ENCODE measurements around the gene MRPL45.

The MRPL45 gene

GRCh38 chr17:38332735-38333134 lies 35.8 kb downstream of the MRPL45 start:
- no peak for TF ChIP-seq CTCF (IDR thresholded peaks at IDR 0.05; ENCODE audit: low read depth, low read length)
- H3K4me3 ChIP-seq (ENCODE audit: low read depth, low read length): no peak overlapping the region

GRCh38 chr17:38333635-38334295 lies 36.8 kb downstream of the MRPL45 start:
- peak; percentile 60 for TF ChIP-seq CTCF (IDR thresholded peaks at IDR 0.05; ENCODE audit: low read depth, low read length)
- H3K4me3 ChIP-seq (ENCODE audit: low read depth, low read length): no peak overlapping the region

GRCh38 chr17:38334480-38335364 lies 37.8 kb downstream of the MRPL45 start:
- H3K4me3 ChIP-seq (ENCODE audit: low read depth, low read length): no peak overlapping the region
- TF ChIP-seq CTCF (IDR thresholded peaks at IDR 0.05; ENCODE audit: low read depth, low read length): no peak

GRCh38 chr17:38336838-38337237 lies 39.9 kb downstream of the MRPL45 start:
- H3K4me3 ChIP-seq (ENCODE audit: low read depth, low read length): no peak overlapping the region
- no peak for TF ChIP-seq CTCF (IDR thresholded peaks at IDR 0.05; ENCODE audit: low read depth, low read length)

GRCh38 chr17:38338053-38338452 lies 41.1 kb downstream of the MRPL45 start:
- no peak overlapping the region for H3K4me3 ChIP-seq (ENCODE audit: low read depth, low read length)
- TF ChIP-seq CTCF (IDR thresholded peaks at IDR 0.05; ENCODE audit: low read depth, low read length): no peak

GRCh38 chr17:38338535-38338934 lies 41.6 kb downstream of the MRPL45 start:
- H3K4me3 ChIP-seq (ENCODE audit: low read depth, low read length): no peak overlapping the region
- TF ChIP-seq CTCF (IDR thresholded peaks at IDR 0.05; ENCODE audit: low read depth, low read length): no peak

GRCh38 chr17:38339891-38340290 lies 42.9 kb downstream of the MRPL45 start:
- no peak for TF ChIP-seq CTCF (IDR thresholded peaks at IDR 0.05; ENCODE audit: low read depth, low read length)
- no peak overlapping the region for H3K4me3 ChIP-seq (ENCODE audit: low read depth, low read length)
